Spleen (tissue), 11 donors: ENCODE results near the gene WDR70. TPM values are rescaled to one million over a fixed set of nuclear protein-coding genes. Genes with fewer than 3 reads are reported as not detected.
A peak's percentile ranks its signal among the peaks of the same experiment; 100 is the strongest.

Experiments used
- DNase-seq: peaks from one replicate; pipeline ENCODE4 v3.0.0-alpha.2; 2020
- H3K27ac ChIP-seq, 8 donors: fragments of 200-600 bp; sonication (generic) in 7 of 8; 1 replicate in 4 of 8; 2 replicates in 4 of 8; pipeline versions ENCODE4 v1.5.0 to v1.8.0; 2016 to 2021; ENCODE audit warnings: inconsistent platforms in 4 of 8, mild to moderate bottlenecking in 4 of 8, moderate library complexity in 1 of 8
- H3K27me3 ChIP-seq, 7 donors: fragments of 200-600 bp; sonication (generic) in 6 of 7; replicated peaks in 1 of 7; 1 replicate in 4 of 7; 2 replicates in 3 of 7; pipeline versions ENCODE4 v1.5.0 to v1.8.0; 2016 to 2021; ENCODE audit warnings: inconsistent platforms in 3 of 7, mild to moderate bottlenecking in 1 of 7
- H3K36me3 ChIP-seq, 6 donors: fragments of 200-600 bp; sonication (generic) in 5 of 6; 1 replicate in 4 of 6; 2 replicates in 2 of 6; pipeline versions ENCODE4 v1.5.0 to v1.8.0; 2016 to 2021; ENCODE audit warnings: inconsistent platforms in 2 of 6
- H3K4me1 ChIP-seq, 6 donors: fragments of 200-600 bp; sonication (generic) in 5 of 6; 1 replicate in 3 of 6; 2 replicates in 3 of 6; pipeline versions ENCODE4 v1.5.0 to v1.8.0; 2016 to 2021; ENCODE audit warnings: inconsistent platforms in 3 of 6
- H3K4me3 ChIP-seq, 8 donors: fragments of 200-600 bp; sonication (generic) in 7 of 8; 1 replicate in 4 of 8; 2 replicates in 4 of 8; pipeline versions ENCODE4 v1.5.0 to v1.8.0; 2016 to 2021; ENCODE audit warnings: inconsistent platforms in 4 of 8, mild to moderate bottlenecking in 4 of 8, moderate library complexity in 2 of 8
- H3K9me3 ChIP-seq, 8 donors: fragments of 200-600 bp; sonication (generic) in 7 of 8; 1 replicate in 4 of 8; 2 replicates in 4 of 8; pipeline versions ENCODE4 v1.5.0 to v1.8.0; 2016 to 2021; ENCODE audit warnings: inconsistent platforms in 4 of 8
- CTCF ChIP-seq, 11 experiments: fragments of 200-600 bp in 7 of 11; fragments of 450-650 bp in 4 of 11; sonication (generic) in 4 of 11; IDR thresholded peaks in 8 of 11; conservative IDR thresholded peaks in 3 of 11; 1 replicate in 7 of 11; 2 replicates in 4 of 11; pipeline versions ENCODE4 v1.4.0 to v1.8.0; 2016 to 2021; ENCODE audit warnings: antibody characterized with exemption in 11 of 11, inconsistent platforms in 4 of 11, mild to moderate bottlenecking in 1 of 11
- POLR2A ChIP-seq, 3 donors: fragments of 450-650 bp; IDR thresholded peaks; one replicate each; pipeline ENCODE4 v1.5.1; 2017; ENCODE audit warnings: antibody characterized with exemption in 3 of 3, mild to moderate bottlenecking in 1 of 3
- POLR2AphosphoS5 ChIP-seq, 3 donors: sonication (generic); formaldehyde crosslinking; IDR thresholded peaks; one replicate each; pipeline ENCODE4 v1.5.1; 2017; ENCODE audit warnings: antibody characterized with exemption in 3 of 3
- WGBS, 5 donors: extraction: QIAGEN DNeasy Blood & Tissue Kit in 3 of 5; methylation state at CpG; one replicate each; pipeline versions ENCODE4 v1.1.5 to v1.1.7; 2013 to 2018; 5-methylcytosine and 5-hydroxymethylcytosine counted together
- intact Hi-C: fragments of 100-400 bp; cut with DNase I; formaldehyde crosslinking; loops from one replicate; pipeline ENCODE4 v1.15.0; 2023; ENCODE audit warnings: low total_unique reads
- polyA plus RNA-seq, 3 donors: library from polyadenylated mRNA; stranded (reverse); fragments of 200-250 nt; gene quantifications; one replicate each; pipeline ENCODE4 v1.2.1, GENCODE V29; 2013
- total RNA-seq, 7 donors: library from RNA; depleted of rRNA in 3 of 7; stranded (reverse); fragments of >200 nt in 3 of 7; fragmentation: NEBNext Ultra II Directional in 4 of 7; extraction: Animal tissue kit (Norgen Biotek cat#: 25700) in 4 of 7; gene quantifications; one replicate each; pipeline versions ENCODE4 v1.1.0 to v1.2.1, GENCODE V29; 2016 to 2021
- donor health status: healthy with polysubstance abuse.
- donor health status: DM: no; HTN: no; CAD: no; lungs with moderate emphysema.
- donor health status: DM: no; HTN: no; CAD: no.
- donor health status: Bipolar disorder and iron deficiency.
- donor health status: healthy.
- donor health status: DM: no; HTN: no; CAD: no.
- donor health status: DM: yes; HTN: yes; CAD: no.

Gene WDR70
- total and polyA plus RNA-seq, 10 donors: 24.7 to 51.7 (median 33.4) TPM

GRCh38 chr5:37738057-37738691 lies 359.1 kb downstream of the WDR70 start:
- H3K36me3 ChIP-seq: peaks cover 0 to 48% (median 9%) of the 10 kb centered on the region in 6 donors
- TF ChIP-seq POLR2AphosphoS5 (IDR thresholded peaks at IDR 0.05): no peak
- no peak for TF ChIP-seq POLR2A (IDR thresholded peaks at IDR 0.05)
- TF ChIP-seq CTCF (IDR thresholded peaks at IDR 0.05 in 8 of 11, conservative IDR thresholded peaks at IDR 0.05 in 3 of 11): no peak
- H3K9me3 ChIP-seq: no peaks in the 10 kb centered on the region
- H3K27ac ChIP-seq: peak overlapping the region in 1 of 8 donors; percentile 24
- WGBS, 5 donors: 45 to 60% (median 48%) methylated on average over 4 of the region's 4 CpGs
- DNase-seq: no peak
- intact Hi-C loops: no loop called here
- no peak overlapping the region for H3K4me3 ChIP-seq
- peaks cover 0 to 30% (median 12%) of the 10 kb centered on the region in 6 donors for H3K4me1 ChIP-seq
- H3K27me3 ChIP-seq: no peaks in the 10 kb centered on the region

GRCh38 chr5:37738865-37739488 lies 359.9 kb downstream of the WDR70 start:
- Histone ChIP-seq H3K27ac (peak overlapping the region in 1 of 8 donors; percentile 24), H3K9me3 (no peaks in the 10 kb centered on the region), H3K36me3 (peaks cover 0 to 53% (median 13%) of the 10 kb centered on the region in 6 donors), H3K27me3 (no peaks in the 10 kb centered on the region), H3K4me3 (no peak overlapping the region), H3K4me1 (peaks cover 0 to 30% (median 12%) of the 10 kb centered on the region in 6 donors)
- WGBS, 5 donors: 85 to 92% (median 91%) methylated on average over 5 of the region's 5 CpGs
- TF ChIP-seq POLR2A (IDR thresholded peaks at IDR 0.05): no peak
- TF ChIP-seq POLR2AphosphoS5 (IDR thresholded peaks at IDR 0.05): no peak
- no peak for TF ChIP-seq CTCF (IDR thresholded peaks at IDR 0.05 in 8 of 11, conservative IDR thresholded peaks at IDR 0.05 in 3 of 11)
- intact Hi-C loops: no loop called here
- DNase-seq: no peak

- WGBS, 5 donors: 75 to 92% (median 80%) methylated on average over 2 of the region's 2 CpGs
- no peaks in the 10 kb centered on the region for H3K27me3 ChIP-seq
- H3K36me3 ChIP-seq: peaks cover 0 to 56% (median 14%) of the 10 kb centered on the region in 6 donors
- no peak overlapping the region for H3K4me3 ChIP-seq
- H3K27ac ChIP-seq: no peak overlapping the region
- no peaks in the 10 kb centered on the region for H3K9me3 ChIP-seq
- intact Hi-C loops: no loop called here
- H3K4me1 ChIP-seq: peaks cover 0 to 30% (median 12%) of the 10 kb centered on the region in 6 donors
- TF ChIP-seq CTCF (IDR thresholded peaks at IDR 0.05 in 8 of 11, conservative IDR thresholded peaks at IDR 0.05 in 3 of 11) (no peak), POLR2A (IDR thresholded peaks at IDR 0.05) (no peak), POLR2AphosphoS5 (IDR thresholded peaks at IDR 0.05) (no peak)
- no peak for DNase-seq
Observed at GRCh38 chr5:37739817-37740261, 360.7 kb downstream of the WDR70 start.

GRCh38 chr5:37740331-37741066 lies 361.4 kb downstream of the WDR70 start:
- Histone ChIP-seq H3K27me3 (no peaks in the 10 kb centered on the region), H3K4me1 (peaks cover 0 to 26% (median 12%) of the 10 kb centered on the region in 6 donors), H3K36me3 (peaks cover 0 to 50% (median 14%) of the 10 kb centered on the region in 6 donors), H3K9me3 (no peaks in the 10 kb centered on the region), H3K27ac (no peak overlapping the region), H3K4me3 (no peak overlapping the region)
- no peak for DNase-seq
- intact Hi-C loops: no loop called here
- no peak for TF ChIP-seq CTCF (IDR thresholded peaks at IDR 0.05 in 8 of 11, conservative IDR thresholded peaks at IDR 0.05 in 3 of 11)
- no peak for TF ChIP-seq POLR2A (IDR thresholded peaks at IDR 0.05)
- no peak for TF ChIP-seq POLR2AphosphoS5 (IDR thresholded peaks at IDR 0.05)
